Parathyroid adenoma (tissue), 2 donors: ENCODE measurements around the gene NUDT19.

Source experiments
- H2AFZ ChIP-seq: fragments of 300-600 bp; sonication (generic); one replicate; pipeline ENCODE4 v1.7.0; 2017; ENCODE audit warnings: antibody characterized with exemption, mild to moderate bottlenecking
- H3K27ac ChIP-seq: fragments of 300-600 bp; sonication (generic); one replicate; pipeline ENCODE4 v1.7.0; 2017
- H3K27me3 ChIP-seq: fragments of 300-600 bp; sonication (generic); one replicate; pipeline ENCODE4 v1.7.0; 2017; ENCODE audit warnings: low read length; ENCODE audit not compliant: control insufficient read depth, insufficient read depth
- H3K36me3 ChIP-seq: fragments of 300-600 bp; sonication (generic); one replicate; pipeline ENCODE4 v1.7.0; 2017; ENCODE audit warnings: low read length; ENCODE audit not compliant: control insufficient read depth, insufficient read depth
- H3K4me1 ChIP-seq: fragments of 300-600 bp; sonication (generic); one replicate; pipeline ENCODE4 v1.7.0; 2017; ENCODE audit warnings: control low read depth
- H3K4me2 ChIP-seq: fragments of 300-600 bp; sonication (generic); one replicate; pipeline ENCODE4 v1.7.0; 2017; ENCODE audit warnings: low read length
- H3K4me3 ChIP-seq: fragments of 300-600 bp; sonication (generic); one replicate; pipeline ENCODE4 v1.7.0; 2017; ENCODE audit warnings: low read depth, low read length
- H3K79me2 ChIP-seq: fragments of 300-600 bp; sonication (generic); one replicate; pipeline ENCODE4 v1.7.0; 2017; ENCODE audit warnings: control low read depth
- H3K9ac ChIP-seq: fragments of 300-600 bp; sonication (generic); one replicate; pipeline ENCODE4 v1.7.0; 2017; ENCODE audit warnings: mild to moderate bottlenecking
- H3K9me3 ChIP-seq: fragments of 300-600 bp; sonication (generic); one replicate; pipeline ENCODE4 v1.7.0; 2017; ENCODE audit warnings: low read length; ENCODE audit not compliant: control insufficient read depth
- CTCF ChIP-seq: fragments of 300-600 bp; sonication (generic); IDR thresholded peaks from one replicate; pipeline ENCODE4 v1.7.0; 2017; ENCODE audit warnings: antibody characterized with exemption, mild to moderate bottlenecking
- donor health status: primary hyperparathyroidism.

NUDT19 gene

DNA sequence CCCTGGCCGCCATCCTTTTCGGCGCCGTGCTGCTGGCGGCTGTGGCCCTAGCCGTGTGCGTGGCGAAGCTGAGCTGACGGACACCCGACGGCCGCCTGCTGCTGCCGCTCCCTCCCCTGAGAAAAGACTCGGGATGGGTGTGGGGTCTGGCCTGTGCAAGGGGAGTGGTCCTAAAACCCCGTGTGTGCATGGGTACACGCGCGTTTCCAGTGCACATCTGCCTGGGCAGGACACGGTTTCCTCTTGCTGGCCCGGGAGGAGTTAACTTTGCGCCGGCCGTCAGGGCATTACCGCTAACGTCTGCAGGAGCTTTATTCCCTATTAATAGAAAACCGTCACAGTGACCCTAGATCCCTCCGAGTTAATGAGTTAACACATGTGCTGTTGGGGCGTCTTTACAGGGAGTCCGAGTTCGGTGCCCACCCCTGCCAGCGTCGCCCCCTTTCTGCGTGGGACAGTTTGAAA lies 14.7 kb upstream of the NUDT19 start:
- H3K27ac ChIP-seq, result no peak overlapping the region
- H3K79me2 ChIP-seq, result peaks cover 12% of the 10 kb centered on the region
- H3K36me3 ChIP-seq, result no peaks in the 10 kb centered on the region
- no peaks in the 10 kb centered on the region for H3K9me3 ChIP-seq
- no peak for TF ChIP-seq CTCF
- no peak overlapping the region for H3K4me3 ChIP-seq
- no peaks in the 10 kb centered on the region for H3K27me3 ChIP-seq
- no peaks in the 10 kb centered on the region for H3K4me1 ChIP-seq
- H3K9ac ChIP-seq, result no peak overlapping the region
- peak overlapping the region; percentile 73 for H3K4me2 ChIP-seq
- H2AFZ ChIP-seq, result peak overlapping the region; percentile 86

DNA sequence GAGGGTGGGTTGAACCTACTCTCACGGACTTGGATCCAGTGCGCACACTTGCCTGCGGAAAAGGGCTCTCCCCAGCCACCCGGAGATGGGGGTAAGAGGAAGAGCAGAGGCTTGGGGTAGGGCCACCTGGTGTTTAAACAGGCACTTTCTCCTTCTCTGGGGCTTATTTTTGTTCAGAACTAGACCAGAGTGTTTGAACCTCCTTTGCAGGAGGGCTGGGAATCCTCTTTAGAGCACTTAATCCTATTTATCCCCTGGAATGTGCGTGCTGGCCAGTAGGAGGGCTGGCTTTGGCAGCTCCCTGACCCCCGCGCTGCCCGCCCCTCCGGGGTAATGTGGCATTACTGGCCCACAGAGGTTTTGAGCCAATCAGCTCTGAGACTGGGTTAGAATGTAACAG lies 14.0 kb upstream of the NUDT19 start:
- Histone ChIP-seq H3K36me3 (no peaks in the 10 kb centered on the region), H3K9me3 (no peaks in the 10 kb centered on the region)
- no peak for TF ChIP-seq CTCF

GRCh38 chr19:32680986-32681385 lies 10.6 kb upstream of the NUDT19 start:
- TF ChIP-seq CTCF, result no peak
- no peaks in the 10 kb centered on the region for H3K79me2 ChIP-seq
- H3K9ac ChIP-seq, result no peak overlapping the region
- H3K4me1 ChIP-seq, result no peaks in the 10 kb centered on the region
- H3K4me2 ChIP-seq, result no peak overlapping the region
- no peak overlapping the region for H3K27ac ChIP-seq
- no peak overlapping the region for H3K4me3 ChIP-seq
- H3K27me3 ChIP-seq, result no peaks in the 10 kb centered on the region
- H2AFZ ChIP-seq, result no peak overlapping the region
- H3K9me3 ChIP-seq, result no peaks in the 10 kb centered on the region
- no peaks in the 10 kb centered on the region for H3K36me3 ChIP-seq

More for the DNA sequence above, 14.0 kb upstream of the NUDT19 start:
- Histone ChIP-seq H3K79me2 (peaks cover 12% of the 10 kb centered on the region), H3K9ac (no peak overlapping the region), H2AFZ (no peak overlapping the region), H3K27ac (no peak overlapping the region), H3K4me3 (no peak overlapping the region), H3K4me1 (no peaks in the 10 kb centered on the region), H3K4me2 (no peak overlapping the region), H3K27me3 (no peaks in the 10 kb centered on the region)

GRCh38 chr19:32682317-32682716 lies 9.3 kb upstream of the NUDT19 start:
- Histone ChIP-seq H3K4me1 (no peaks in the 10 kb centered on the region), H3K4me3 (no peak overlapping the region), H3K9ac (no peak overlapping the region), H3K4me2 (no peak overlapping the region), H3K36me3 (no peaks in the 10 kb centered on the region), H3K27ac (no peak overlapping the region), H3K9me3 (no peaks in the 10 kb centered on the region), H2AFZ (no peak overlapping the region), H3K27me3 (no peaks in the 10 kb centered on the region), H3K79me2 (no peaks in the 10 kb centered on the region)
- no peak for TF ChIP-seq CTCF

- Histone ChIP-seq H3K27ac (no peak overlapping the region), H3K4me3 (no peak overlapping the region), H3K36me3 (no peaks in the 10 kb centered on the region), H3K4me2 (no peak overlapping the region), H3K79me2 (peaks cover 12% of the 10 kb centered on the region), H3K27me3 (no peaks in the 10 kb centered on the region), H3K9me3 (no peaks in the 10 kb centered on the region), H2AFZ (no peak overlapping the region), H3K4me1 (peaks cover 6% of the 10 kb centered on the region), H3K9ac (no peak overlapping the region)
- TF ChIP-seq CTCF, result no peak
Measured at GRCh38 chr19:32686847-32687475, 4.7 kb upstream of the NUDT19 start.
